Stomach smooth muscle (tissue), 2 donors: ENCODE results near the gene NUP93.

Experiments
- H3K27ac ChIP-seq: one replicate; pipeline ENCODE4 v1.7.0; 2013; ENCODE audit warnings: mild to moderate bottlenecking, low read length, inconsistent platforms
- H3K27me3 ChIP-seq, 2 donors: one replicate each; pipeline ENCODE4 v1.7.0; 2013; ENCODE audit warnings: low read length in 2 of 2; ENCODE audit not compliant: insufficient read depth in 2 of 2, control insufficient read depth in 1 of 2
- H3K36me3 ChIP-seq, 2 donors: one replicate each; pipeline ENCODE4 v1.7.0; 2013; ENCODE audit warnings: low read length in 2 of 2; ENCODE audit not compliant: control insufficient read depth in 2 of 2, insufficient read depth in 2 of 2
- H3K4me1 ChIP-seq: one replicate; pipeline ENCODE4 v1.7.0; 2013; ENCODE audit warnings: low read length; ENCODE audit not compliant: control insufficient read depth, insufficient read depth
- H3K4me3 ChIP-seq, 2 donors: one replicate each; pipeline ENCODE4 v1.7.0; 2013; ENCODE audit warnings: low read length in 2 of 2
- H3K9ac ChIP-seq, 2 donors: one replicate each; pipeline ENCODE4 v1.7.0; 2013; ENCODE audit warnings: low read length in 2 of 2, mild to moderate bottlenecking in 1 of 2
- H3K9me3 ChIP-seq, 2 donors: one replicate each; pipeline ENCODE4 v1.7.0; 2013; ENCODE audit warnings: low read length in 2 of 2; ENCODE audit not compliant: control insufficient read depth in 2 of 2
- donor health status: healthy.
- donor health status: Pancreatic carcinoma.

The NUP93 gene

GRCh38 chr16:56812884-56813283 lies 83.0 kb downstream of the NUP93 start:
- no peaks in the 10 kb centered on the region for H3K9me3 ChIP-seq
- H3K4me1 ChIP-seq: peaks cover 2% of the 10 kb centered on the region
- H3K27ac ChIP-seq: no peak overlapping the region
- H3K27me3 ChIP-seq: no peaks in the 10 kb centered on the region
- H3K9ac ChIP-seq: no peak overlapping the region
- peaks cover 0 to 2% of the 10 kb centered on the region in 2 donors for H3K36me3 ChIP-seq
- no peak overlapping the region for H3K4me3 ChIP-seq

GRCh38 chr16:56814537-56815432 lies 84.9 kb downstream of the NUP93 start:
- Histone ChIP-seq H3K27ac (no peak overlapping the region), H3K9me3 (no peaks in the 10 kb centered on the region), H3K4me3 (no peak overlapping the region), H3K27me3 (no peaks in the 10 kb centered on the region), H3K4me1 (peaks cover 2% of the 10 kb centered on the region), H3K36me3 (peaks cover 4 to 9% of the 10 kb centered on the region in 2 donors), H3K9ac (no peak overlapping the region)

- peaks cover 2% of the 10 kb centered on the region for H3K4me1 ChIP-seq
- H3K36me3 ChIP-seq: peaks cover 4 to 12% of the 10 kb centered on the region in 2 donors
- no peak overlapping the region for H3K27ac ChIP-seq
- H3K27me3 ChIP-seq: no peaks in the 10 kb centered on the region
- no peaks in the 10 kb centered on the region for H3K9me3 ChIP-seq
- H3K9ac ChIP-seq: no peak overlapping the region
- no peak overlapping the region for H3K4me3 ChIP-seq
These were observed 85.8 kb downstream of the NUP93 start for GRCh38 chr16:56815721-56816120.

- Histone ChIP-seq H3K27ac (no peak overlapping the region), H3K27me3 (no peaks in the 10 kb centered on the region), H3K36me3 (peaks cover 13 to 15% of the 10 kb centered on the region in 2 donors), H3K9me3 (no peaks in the 10 kb centered on the region), H3K4me1 (peaks cover 2% of the 10 kb centered on the region), H3K9ac (no peak overlapping the region), H3K4me3 (no peak overlapping the region)
These were observed 87.1 kb downstream of the NUP93 start for GRCh38 chr16:56817056-56817455.

- Histone ChIP-seq H3K9me3 (no peaks in the 10 kb centered on the region), H3K4me3 (no peak overlapping the region)
These were observed 88.0 kb downstream of the NUP93 start for GRCh38 chr16:56817938-56818337.

GRCh38 chr16:56823081-56823733 lies 93.3 kb downstream of the NUP93 start:
- Histone ChIP-seq H3K9ac (no peak overlapping the region), H3K4me3 (no peak overlapping the region), H3K36me3 (peaks cover 21 to 24% of the 10 kb centered on the region in 2 donors)

More at GRCh38 chr16:56817938-56818337, 88.0 kb downstream of the NUP93 start:
- no peak overlapping the region for H3K27ac ChIP-seq
- H3K36me3 ChIP-seq: peaks cover 13 to 15% of the 10 kb centered on the region in 2 donors
- no peaks in the 10 kb centered on the region for H3K27me3 ChIP-seq
- no peak overlapping the region for H3K9ac ChIP-seq
- peaks cover 2% of the 10 kb centered on the region for H3K4me1 ChIP-seq

GRCh38 chr16:56824331-56824730 lies 94.4 kb downstream of the NUP93 start:
- Histone ChIP-seq H3K36me3 (peaks cover 18 to 22% of the 10 kb centered on the region in 2 donors), H3K27ac (no peak overlapping the region), H3K9me3 (no peaks in the 10 kb centered on the region), H3K4me1 (no peaks in the 10 kb centered on the region), H3K9ac (no peak overlapping the region), H3K4me3 (no peak overlapping the region), H3K27me3 (no peaks in the 10 kb centered on the region)

More at GRCh38 chr16:56823081-56823733, 93.3 kb downstream of the NUP93 start:
- Histone ChIP-seq H3K9me3 (no peaks in the 10 kb centered on the region), H3K27me3 (no peaks in the 10 kb centered on the region), H3K4me1 (no peaks in the 10 kb centered on the region), H3K27ac (no peak overlapping the region)

GRCh38 chr16:56824804-56825203 lies 94.9 kb downstream of the NUP93 start:
- Histone ChIP-seq H3K27ac (no peak overlapping the region), H3K36me3 (peaks cover 17 to 20% of the 10 kb centered on the region in 2 donors), H3K4me1 (no peaks in the 10 kb centered on the region), H3K4me3 (no peak overlapping the region), H3K27me3 (no peaks in the 10 kb centered on the region), H3K9ac (no peak overlapping the region), H3K9me3 (no peaks in the 10 kb centered on the region)

- Histone ChIP-seq H3K4me1 (no peaks in the 10 kb centered on the region), H3K9me3 (no peaks in the 10 kb centered on the region), H3K27ac (no peak overlapping the region), H3K27me3 (no peaks in the 10 kb centered on the region), H3K9ac (no peak overlapping the region), H3K36me3 (peaks cover 18 to 20% of the 10 kb centered on the region in 2 donors), H3K4me3 (no peak overlapping the region)
These were observed 95.9 kb downstream of the NUP93 start for GRCh38 chr16:56825826-56826225.

GRCh38 chr16:56828647-56829046 lies 98.7 kb downstream of the NUP93 start:
- H3K4me3 ChIP-seq: no peak overlapping the region
- no peak overlapping the region for H3K27ac ChIP-seq
- H3K27me3 ChIP-seq: no peaks in the 10 kb centered on the region
- no peak overlapping the region for H3K9ac ChIP-seq
- H3K4me1 ChIP-seq: no peaks in the 10 kb centered on the region
- H3K9me3 ChIP-seq: no peaks in the 10 kb centered on the region
- H3K36me3 ChIP-seq: peaks cover 25 to 28% of the 10 kb centered on the region in 2 donors
